MCF 10A (cell line): ENCODE measurements around the gene BCAS1. TPM values are rescaled to one million over a fixed set of nuclear protein-coding genes. Genes with fewer than 3 reads are reported as not detected.

ENCODE experiments used
- BruUV-seq: library from RNA; stranded (reverse); fragments of 400-500 nt; replicated peaks from 2 replicates; lab custom pipeline; 2021; lab: Mats Ljungman, UMichigan
- CTCF ChIA-PET: fragments of 300-600 bp; sonication (Branson Sonifier 250); formaldehyde crosslinking; extraction: SDS; loops from one replicate; lab custom pipeline; 2021; ENCODE audit warnings: antibody characterized with exemption, inconsistent platforms; lab: Yijun Ruan, JAX
- POLR2A ChIA-PET: fragments of 300-600, 350-650 bp; sonication (Branson Sonifier 250); formaldehyde crosslinking; extraction: SDS; loops from one replicate; lab custom pipeline; 2020; ENCODE audit warnings: antibody characterized with exemption, inconsistent platforms; lab: Yijun Ruan, JAX
- DNase-seq: peaks from one replicate; pipeline ENCODE4 v3.0.0-alpha.2; 2018; ENCODE audit not compliant: unreplicated experiment
- H3K27ac Mint-ChIP-seq: one replicate; pipeline ENCODE4 v1.8.0; 2022; ENCODE audit warnings: mild to moderate bottlenecking, low read depth, mixed read lengths; ENCODE audit not compliant: unreplicated experiment
- H3K27me3 Mint-ChIP-seq: one replicate; pipeline ENCODE4 v1.8.0; 2022; ENCODE audit warnings: mixed read lengths; ENCODE audit not compliant: insufficient read depth, unreplicated experiment
- H3K36me3 Mint-ChIP-seq: one replicate; pipeline ENCODE4 v1.8.0; 2022; ENCODE audit warnings: mild to moderate bottlenecking, moderate library complexity, mixed read lengths; ENCODE audit not compliant: insufficient read depth, unreplicated experiment
- H3K4me1 Mint-ChIP-seq: one replicate; pipeline ENCODE4 v1.8.0; 2022; ENCODE audit warnings: mixed read lengths; ENCODE audit not compliant: insufficient read depth, unreplicated experiment
- H3K4me3 Mint-ChIP-seq: one replicate; pipeline ENCODE4 v1.8.0; 2022; ENCODE audit warnings: mild to moderate bottlenecking, moderate library complexity, mixed read lengths; ENCODE audit not compliant: unreplicated experiment
- H3K9me3 Mint-ChIP-seq: one replicate; pipeline ENCODE4 v1.8.0; 2022; ENCODE audit warnings: mixed read lengths; ENCODE audit not compliant: unreplicated experiment
- CTCF ChIP-seq: fragments of 200-600 bp; IDR thresholded peaks from one replicate; pipeline ENCODE4 v1.8.0; 2022; ENCODE audit warnings: antibody characterized with exemption, mild to moderate bottlenecking; ENCODE audit not compliant: unreplicated experiment
- intact Hi-C: fragments of 100-400 bp; cut with micrococcal nuclease; formaldehyde crosslinking; loops from 2 replicates; pipeline ENCODE4 v1.14.1; 2022
- total RNA-seq: library from RNA; stranded (reverse); gene quantifications from 2 replicates; pipeline ENCODE4 v1.2.3, GENCODE V29; 2022

Gene BCAS1
- total RNA-seq, 1 experiment from 2014 or later = not detected

GRCh38 chr20:53930651-53931504, 139.5 kb downstream of the BCAS1 start:
- intact Hi-C loops = no loop called here
- Mint-ChIP-seq H3K4me1 (peaks cover 22% of the 10 kb centered on the region), H3K9me3 (no peaks in the 10 kb centered on the region), H3K27ac (no peak overlapping the region), H3K27me3 (no peaks in the 10 kb centered on the region), H3K36me3 (no peaks in the 10 kb centered on the region), H3K4me3 (no peak overlapping the region)
- no peak for DNase-seq
- ChIA-PET CTCF (interaction anchor here (0.5 to 2.6 kb wide), 14 partner anchors 9 to 1787 kb away, joined by 3 to 14 read pairs (median 4); no protein-coding TSS in a partner anchor), POLR2A (interaction anchor here (0.6 to 3.3 kb wide), 8 partner anchors 9 to 334 kb away, joined by 3 to 13 read pairs (median 6); no protein-coding TSS in a partner anchor)
- TF ChIP-seq CTCF = no peak
- no TSS peak for BruUV-seq

- BruUV-seq = no TSS peak
- no peak for TF ChIP-seq CTCF
- Mint-ChIP-seq H3K9me3 (no peaks in the 10 kb centered on the region), H3K27me3 (no peaks in the 10 kb centered on the region), H3K36me3 (no peaks in the 10 kb centered on the region), H3K4me1 (peaks cover 24% of the 10 kb centered on the region), H3K27ac (no peak overlapping the region), H3K4me3 (no peak overlapping the region)
- no peak for DNase-seq
- intact Hi-C loops = no loop called here
- POLR2A ChIA-PET = interaction anchor here (0.6 to 3.3 kb wide), 8 partner anchors 9 to 351 kb away, joined by 3 to 13 read pairs (median 6); no protein-coding TSS in a partner anchor
- CTCF ChIA-PET = interaction anchor here (0.8 to 2.6 kb wide), 8 partner anchors 10 to 352 kb away, joined by 3 to 14 read pairs (median 5); no protein-coding TSS in a partner anchor
Measured at GRCh38 chr20:53929974-53930650, 140.3 kb downstream of the BCAS1 start.

- H3K27ac Mint-ChIP-seq = no peak overlapping the region
- H3K4me1 Mint-ChIP-seq = peaks cover 24% of the 10 kb centered on the region
- H3K36me3 Mint-ChIP-seq = no peaks in the 10 kb centered on the region
- TF ChIP-seq CTCF = no peak
- ChIA-PET CTCF (interaction anchor here (0.6 to 6.1 kb wide), 9 partner anchors 10 to 382 kb away, joined by 3 to 51 read pairs (median 4); no protein-coding TSS in a partner anchor), POLR2A (interaction anchor here (1.5 to 3.3 kb wide), 5 partner anchors 10 to 350 kb away, joined by 5 to 13 read pairs (median 7); no protein-coding TSS in a partner anchor)
- no peak for DNase-seq
- BruUV-seq = no TSS peak
- H3K9me3 Mint-ChIP-seq = no peaks in the 10 kb centered on the region
- intact Hi-C loops = no loop called here
- no peaks in the 10 kb centered on the region for H3K27me3 Mint-ChIP-seq
- no peak overlapping the region for H3K4me3 Mint-ChIP-seq
Measured at GRCh38 chr20:53929399-53929798, 141.0 kb downstream of the BCAS1 start.

- TF ChIP-seq CTCF = no peak
- no peaks in the 10 kb centered on the region for H3K27me3 Mint-ChIP-seq
- H3K4me1 Mint-ChIP-seq = peaks cover 24% of the 10 kb centered on the region
- H3K9me3 Mint-ChIP-seq = no peaks in the 10 kb centered on the region
- no peak for DNase-seq
- ChIA-PET CTCF (interaction anchor here (1.4 to 6.1 kb wide), 3 partner anchors 11 to 381 kb away, joined by 3 to 51 read pairs (median 27); no protein-coding TSS in a partner anchor), POLR2A (interaction anchor here (0.7 kb wide), 1 partner anchor 39 kb away, joined by 3 read pairs; no protein-coding TSS in a partner anchor)
- no peaks in the 10 kb centered on the region for H3K36me3 Mint-ChIP-seq
- intact Hi-C loops = loop anchor here (1.0 kb wide), 1 partner anchor 29 kb away; no protein-coding TSS in a partner anchor
- no TSS peak for BruUV-seq
- no peak overlapping the region for H3K27ac Mint-ChIP-seq
- H3K4me3 Mint-ChIP-seq = no peak overlapping the region
Measured at GRCh38 chr20:53927990-53928389, 142.4 kb downstream of the BCAS1 start.
